Stimulated activated CD8-positive, alpha-beta memory T cell treated with anti-CD3 and anti-CD28 coated beads, Interleukin-7, amount 100 ng/mL, for 24 hours (primary cell): Measurements from ENCODE around the gene MAP3K10.
"Not testable (repeated sequence)": the region's sequence is repeated elsewhere in the genome, so short reads cannot be mapped to it uniquely, and the experiment has no call there.

ENCODE experiments used
- DNase-seq: peaks from one replicate; pipeline ENCODE4 v3.0.0-alpha.2; 2020; ENCODE audit warnings: low read depth

MAP3K10 gene

GRCh38 chr19:40217027-40217810 lies 26.0 kb downstream of the MAP3K10 start:
- DNase-seq, result no peak

DNA sequence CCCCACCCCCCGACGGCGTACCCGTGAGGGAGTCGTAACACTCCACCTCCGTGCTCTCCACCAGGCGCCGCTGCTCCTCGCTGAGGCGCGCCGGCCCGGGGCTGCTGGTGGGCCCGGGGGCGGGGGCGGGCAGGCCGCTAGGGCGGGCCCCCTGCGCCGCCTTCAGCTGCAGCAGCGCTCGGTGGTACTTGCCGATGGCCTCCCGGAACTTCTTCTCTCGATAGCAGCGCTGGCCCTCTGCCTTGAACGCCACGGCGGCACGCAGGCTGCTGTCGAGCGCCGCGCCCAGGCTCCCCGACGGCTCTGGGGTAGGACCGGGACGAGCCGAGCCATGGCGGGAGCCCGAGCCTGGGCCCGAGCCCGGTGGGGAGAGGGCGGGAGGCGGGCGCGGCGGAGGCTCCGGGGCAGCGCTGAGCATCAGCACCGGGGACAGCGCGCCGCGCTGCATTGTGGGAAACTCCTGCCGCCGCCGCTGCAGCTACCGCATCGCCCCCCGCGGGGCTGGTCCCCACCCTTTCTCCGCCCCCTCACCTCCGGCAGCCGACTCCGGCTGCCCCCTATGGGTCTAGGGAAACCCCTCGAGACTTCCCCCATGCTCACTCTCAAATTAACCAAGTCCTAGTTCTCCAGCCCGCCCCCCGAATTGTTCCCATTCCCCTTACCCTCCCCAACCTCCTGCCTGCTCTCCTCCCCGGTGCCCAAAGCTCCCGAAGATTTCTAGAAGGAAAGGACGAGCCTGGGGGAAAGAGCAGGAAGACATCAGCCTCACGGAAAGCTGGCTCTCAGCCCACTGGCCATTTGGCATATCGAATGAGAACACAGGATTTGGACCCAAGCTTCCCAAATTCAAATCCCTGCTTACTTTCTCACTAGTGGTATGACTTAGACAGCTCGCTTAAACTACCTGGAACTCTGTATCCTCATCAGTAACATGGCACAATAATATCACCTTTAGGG lies 27.0 kb downstream of the MAP3K10 start, which contains the start of gene TTC9B:
TTC9B (minus strand) TSS at position 451 of the 957 bp plus-strand sequence; CDS start at position 448, 3 bp downstream.
- no peak for DNase-seq

- DNase-seq, result not testable (repeated sequence)
Measured at GRCh38 chr19:40219029-40219428, 27.8 kb downstream of the MAP3K10 start.

- DNase-seq, result no peak
Measured at GRCh38 chr19:40219721-40220276, 28.6 kb downstream of the MAP3K10 start.

GRCh38 chr19:40220674-40221073 lies 29.4 kb downstream of the MAP3K10 start:
- DNase-seq, result no peak

DNA sequence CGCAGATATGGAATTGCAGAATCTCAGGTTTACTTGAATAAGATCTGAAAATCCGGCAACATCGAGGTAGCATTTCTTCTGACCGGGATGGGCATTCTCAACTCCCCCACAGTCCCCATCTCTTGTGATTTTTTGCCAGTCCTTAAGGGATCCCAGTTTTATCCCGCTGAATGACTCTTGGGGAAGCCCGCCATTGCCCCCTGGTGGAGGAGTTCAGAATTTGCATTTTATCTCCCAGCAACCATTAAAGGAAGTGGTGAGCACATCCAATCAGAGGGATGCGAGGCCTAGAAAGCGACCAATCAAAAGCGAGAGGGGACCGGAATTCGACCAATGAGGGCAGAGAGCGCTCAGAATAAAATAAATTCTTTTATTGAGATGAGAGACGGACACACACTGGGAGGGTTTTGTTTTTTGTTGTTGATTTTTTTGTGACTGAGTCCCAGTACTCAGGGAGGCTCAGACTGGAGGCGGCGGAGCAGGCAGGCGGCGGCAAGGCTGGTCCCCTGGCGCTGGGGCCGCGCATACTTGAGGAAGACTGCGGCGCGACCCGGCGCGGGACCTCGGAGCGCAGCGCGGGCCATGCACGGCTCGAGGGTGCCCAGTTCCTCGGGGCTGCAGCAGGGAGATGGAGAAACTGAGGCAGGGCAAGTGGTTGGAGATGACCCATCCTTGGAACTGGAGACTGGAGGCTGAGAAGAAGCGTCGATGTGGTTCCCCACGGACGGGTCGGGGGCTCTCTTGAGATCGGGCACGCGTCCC lies 30.8 kb downstream of the MAP3K10 start:
- peak; percentile 44 for DNase-seq

GRCh38 chr19:40223135-40223822 lies 32.1 kb downstream of the MAP3K10 start:
- no peak for DNase-seq

- DNase-seq, result no peak
Measured at GRCh38 chr19:40224342-40225150, 33.3 kb downstream of the MAP3K10 start.

- DNase-seq, result no peak
Measured at GRCh38 chr19:40225440-40226305, 34.4 kb downstream of the MAP3K10 start.

- no peak for DNase-seq
Measured at GRCh38 chr19:40228346-40228745, 37.1 kb downstream of the MAP3K10 start.

- no peak for DNase-seq
Measured at GRCh38 chr19:40228863-40229262, 37.6 kb downstream of the MAP3K10 start.

DNA sequence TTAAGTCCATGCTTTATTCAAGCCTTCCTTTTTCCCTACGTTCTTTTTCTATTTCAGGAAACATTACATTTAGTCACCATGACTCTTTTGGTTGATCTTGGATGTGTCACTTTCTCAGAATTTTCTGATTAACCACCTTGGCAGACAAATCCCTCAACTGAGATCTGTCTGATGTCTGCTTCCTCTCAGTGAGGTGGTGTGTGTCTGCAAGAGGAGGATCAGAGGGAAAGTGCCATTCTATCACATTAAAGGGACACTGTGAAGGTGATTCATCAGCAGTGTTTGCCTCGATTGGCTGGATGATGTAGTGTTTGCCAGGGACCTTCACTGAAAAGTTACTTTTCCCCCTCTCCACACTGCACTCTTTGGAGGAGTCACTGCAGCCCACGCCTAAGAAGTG lies 38.3 kb downstream of the MAP3K10 start:
- no peak for DNase-seq

- no peak for DNase-seq
Measured at GRCh38 chr19:40229926-40230417, 38.7 kb downstream of the MAP3K10 start.

GRCh38 chr19:40231057-40231456 lies 39.8 kb downstream of the MAP3K10 start:
- no peak for DNase-seq

- no peak for DNase-seq
Measured at GRCh38 chr19:40231544-40232424, 40.6 kb downstream of the MAP3K10 start.

DNA sequence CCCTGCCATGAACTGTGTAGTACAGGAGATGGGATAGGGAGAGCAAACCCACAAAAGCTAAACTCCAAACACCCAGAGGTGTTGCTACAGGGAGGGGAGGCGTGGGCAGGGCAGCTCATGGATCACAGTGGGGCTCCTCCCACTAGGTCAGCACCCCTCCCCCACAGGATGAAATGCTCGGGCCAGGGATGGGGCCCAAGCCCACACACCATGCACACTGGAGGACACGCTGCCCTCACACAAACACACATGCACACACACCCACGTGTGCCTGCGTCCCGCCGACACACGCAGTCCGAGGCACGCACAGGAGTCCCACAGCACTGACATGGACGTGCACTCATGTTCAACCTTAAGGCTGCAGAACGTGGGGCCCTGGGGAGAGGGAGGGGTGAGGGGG lies 41.3 kb downstream of the MAP3K10 start:
- no peak for DNase-seq

DNA sequence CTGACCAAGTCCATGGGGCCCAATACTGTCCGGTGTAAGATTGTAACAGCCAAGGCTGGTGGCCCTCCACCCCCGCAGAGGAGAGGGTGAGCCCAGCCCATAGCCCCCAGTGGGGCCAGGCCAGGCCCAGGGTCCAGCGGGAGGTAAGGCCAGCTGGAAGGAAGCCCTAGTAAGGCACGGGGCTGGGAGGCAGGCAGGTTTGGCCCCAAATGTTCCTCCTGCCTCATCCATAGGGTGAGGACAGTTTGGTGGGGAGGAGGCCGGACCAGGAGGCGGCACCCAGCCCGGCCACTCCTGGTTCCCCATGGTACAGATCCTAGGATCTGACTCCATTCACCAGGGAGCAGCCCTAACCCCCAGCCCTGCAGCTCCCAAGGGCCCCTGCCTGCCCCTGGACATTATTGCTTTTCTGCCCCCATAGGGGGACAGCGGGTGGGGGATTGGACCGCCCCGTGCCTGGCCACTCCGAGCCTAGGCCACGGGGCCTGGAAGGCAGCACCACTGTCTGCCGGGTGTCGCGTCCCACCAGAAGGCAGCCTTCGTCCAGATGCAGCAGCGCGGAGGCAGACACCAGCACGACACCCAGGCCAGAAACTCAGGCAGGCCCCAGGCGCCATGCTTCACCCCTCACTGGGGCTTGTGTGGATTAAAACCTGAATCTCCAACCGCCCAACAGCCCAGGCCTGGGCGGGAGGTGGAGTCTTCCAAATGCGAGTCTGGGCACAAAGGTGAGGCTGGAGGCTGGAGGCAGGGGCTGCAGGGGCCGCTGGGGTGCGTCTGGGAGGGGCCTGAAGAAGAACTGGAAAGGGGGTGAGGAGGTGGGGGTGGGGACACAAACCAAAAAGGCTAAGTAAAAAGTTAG lies 42.0 kb downstream of the MAP3K10 start:
- DNase-seq, result no peak
